ENCODE measurements around the gene SP9.
"Not testable (repeated sequence)": the region's sequence is repeated elsewhere in the genome, so short reads cannot be mapped to it uniquely, and the experiment has no call there.

Gene SP9

DNA sequence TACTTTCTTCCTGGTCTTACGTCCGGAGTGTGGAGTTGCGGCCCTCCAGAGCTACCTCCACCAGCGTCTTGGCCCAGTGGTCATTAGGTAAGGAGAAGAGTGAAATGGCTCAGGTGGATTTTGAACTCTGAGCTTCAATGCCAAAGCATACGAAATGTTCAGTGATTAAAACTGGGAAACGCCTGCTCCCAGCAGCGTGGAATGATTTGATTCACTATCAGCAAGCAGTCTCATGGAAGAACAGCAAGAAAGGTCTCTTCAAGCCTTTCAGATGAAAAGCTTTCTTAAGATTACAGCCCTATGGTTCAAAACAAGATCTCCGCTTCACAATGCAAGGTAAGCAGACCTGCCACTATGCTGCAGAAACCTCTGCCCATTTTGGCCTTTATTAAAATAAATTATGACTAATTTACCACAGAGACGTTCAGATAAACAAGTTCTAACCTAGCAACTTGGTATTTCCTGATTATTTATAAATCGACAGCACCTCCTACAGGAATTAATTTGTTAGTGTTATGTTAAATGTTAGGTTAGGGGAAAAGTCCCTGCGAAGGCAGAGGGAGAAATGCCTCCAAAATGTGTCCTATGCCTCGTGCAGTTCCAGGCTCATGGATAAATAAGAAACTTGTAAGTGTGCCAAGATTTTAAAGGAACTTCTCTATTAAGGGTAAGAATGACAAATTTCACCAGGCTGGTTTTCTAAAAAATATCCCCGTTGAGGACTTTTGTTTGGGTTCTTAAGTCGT lies 10.1 kb downstream of the SP9 start:
- DNase-seq = no peak

DNA sequence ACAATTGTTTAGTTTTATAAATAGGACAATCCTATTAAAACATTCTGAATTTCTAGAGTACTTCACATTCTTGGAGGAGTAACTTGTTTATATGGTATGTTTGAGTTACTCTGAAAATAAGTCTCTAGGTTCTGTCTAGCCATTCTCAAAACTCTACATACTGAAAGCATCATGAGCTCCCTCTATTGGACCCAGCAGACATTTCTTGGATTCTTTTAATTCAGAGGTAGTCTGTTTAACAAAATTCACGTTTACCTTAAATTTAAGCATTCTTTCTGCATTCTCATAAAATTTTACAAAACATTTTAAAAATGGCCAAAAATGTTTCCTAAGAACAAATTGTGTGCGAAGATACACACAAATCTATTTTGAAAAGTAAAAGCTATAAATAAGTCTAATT lies 15.3 kb downstream of the SP9 start:
- no peak for DNase-seq

DNA sequence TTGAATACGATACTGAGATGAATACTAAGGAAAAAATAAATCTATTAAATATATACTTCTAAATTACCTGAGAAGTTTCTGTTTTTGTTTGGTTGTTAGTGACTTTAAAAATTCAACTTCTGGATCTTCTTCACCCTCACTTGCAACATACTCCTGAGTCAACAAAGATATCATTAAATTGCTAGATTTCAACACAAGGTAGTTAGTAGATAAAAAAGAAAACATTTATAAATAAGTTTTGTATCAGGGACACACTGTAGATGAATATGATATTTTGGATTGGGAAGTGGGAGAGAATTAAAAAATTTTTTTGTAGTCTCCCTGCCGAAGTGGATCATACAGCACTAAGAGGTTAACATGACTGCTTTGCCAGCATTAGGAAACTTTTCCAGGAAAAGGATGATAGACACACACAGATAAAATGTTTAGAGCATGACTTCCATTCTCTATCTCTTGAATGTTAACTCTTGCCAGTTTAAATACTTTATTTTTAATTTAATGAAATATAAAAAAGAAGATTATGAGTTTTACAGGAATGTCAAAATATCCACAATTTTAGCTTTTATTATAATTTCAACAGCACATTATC lies 15.9 kb downstream of the SP9 start:
- DNase-seq = no peak

- no peak for DNase-seq
These were observed 18.2 kb downstream of the SP9 start for GRCh38 chr2:174353004-174353403.

DNA sequence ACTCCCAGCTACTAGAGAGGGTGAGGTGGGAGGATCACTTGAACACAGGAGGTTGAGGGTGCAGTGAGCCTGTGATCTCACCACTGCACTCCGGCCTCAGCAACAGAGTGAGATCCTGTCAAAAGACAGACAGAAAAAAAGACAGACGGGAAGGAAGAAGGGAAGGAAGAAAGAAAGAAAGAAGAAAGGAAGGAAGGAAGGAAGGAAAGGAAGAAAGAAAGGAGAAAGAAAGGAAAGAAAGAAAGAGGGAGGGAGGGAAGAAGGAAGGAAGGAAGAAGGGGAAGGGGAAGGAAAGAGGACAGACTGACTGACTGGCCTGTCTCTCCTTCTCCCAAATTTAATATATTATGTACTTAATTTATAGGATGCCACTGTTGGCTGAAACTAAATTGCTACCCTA lies 21.6 kb downstream of the SP9 start:
- no peak for DNase-seq

GRCh38 chr2:174359663-174360062 lies 24.9 kb downstream of the SP9 start:
- not testable (repeated sequence) for DNase-seq

DNA sequence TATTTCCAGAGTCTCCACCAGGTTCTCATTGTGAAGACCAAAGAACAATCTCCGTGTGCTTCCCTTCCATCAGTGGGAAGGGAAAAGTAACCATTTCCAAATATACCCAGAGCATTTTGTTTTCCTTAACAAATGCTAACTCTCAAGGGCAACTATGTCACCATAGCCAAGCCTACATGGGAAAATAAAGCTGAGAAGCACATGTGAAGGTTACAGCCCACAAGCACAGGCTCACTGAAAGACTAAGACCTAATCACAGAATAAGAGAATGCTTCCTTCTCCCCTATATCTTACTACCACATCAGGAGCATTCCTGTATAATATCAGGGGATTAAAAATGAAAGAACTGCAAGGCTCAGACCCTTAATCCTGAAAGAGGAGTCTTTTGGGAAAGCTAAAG lies 28.2 kb downstream of the SP9 start:
- no peak for DNase-seq

DNA sequence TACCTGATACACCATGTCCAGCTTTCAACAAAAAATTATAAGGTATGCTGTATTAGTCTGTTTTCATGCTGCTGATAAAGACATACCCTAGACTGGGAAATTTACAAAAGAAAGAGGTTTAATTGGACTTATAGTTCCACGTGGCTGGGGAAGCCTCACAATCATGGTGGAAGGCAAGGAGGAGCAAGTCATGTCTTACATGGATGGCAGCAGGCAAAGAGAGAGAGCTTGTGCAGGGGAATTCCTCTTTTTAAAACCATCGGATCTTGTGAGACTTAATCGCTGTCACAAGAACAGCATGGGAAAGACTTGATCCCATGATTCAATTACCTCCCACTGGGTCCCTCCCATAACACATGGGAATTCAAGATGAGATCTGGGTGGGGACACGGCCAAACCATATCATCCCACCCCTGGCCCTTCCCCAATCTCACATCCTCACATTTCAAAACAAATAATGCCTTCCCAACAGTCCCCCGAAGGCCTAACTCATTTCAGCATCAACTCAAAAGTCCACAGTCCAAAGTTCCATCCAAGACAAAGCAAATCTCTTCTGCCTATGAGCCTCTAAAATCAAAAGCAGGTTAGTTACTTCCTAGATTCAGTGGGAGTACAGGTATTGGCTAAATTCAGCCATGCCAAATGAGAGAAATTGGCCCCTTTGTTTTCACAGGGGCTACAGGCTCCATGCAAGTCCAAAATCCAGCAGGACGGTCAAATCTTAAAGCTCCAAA lies 28.9 kb downstream of the SP9 start:
- DNase-seq = not testable (repeated sequence)

GRCh38 chr2:174364628-174365027 lies 29.9 kb downstream of the SP9 start:
- no peak for DNase-seq

- no peak for DNase-seq
These were observed 30.8 kb downstream of the SP9 start for GRCh38 chr2:174365571-174365970.

GRCh38 chr2:174368691-174369090 lies 33.9 kb downstream of the SP9 start:
- DNase-seq = no peak

- no peak for DNase-seq
These were observed 42.2 kb downstream of the SP9 start for GRCh38 chr2:174376967-174377366.

GRCh38 chr2:174383796-174384195 lies 49.0 kb downstream of the SP9 start:
- no peak for DNase-seq

GRCh38 chr2:174385201-174385600 lies 50.4 kb downstream of the SP9 start:
- no peak for DNase-seq
